Measurements from ENCODE around the gene SLC6A19. TPM values are rescaled to one million over a fixed set of nuclear protein-coding genes. Genes with fewer than 3 reads are reported as not detected.

Gene SLC6A19
- total and polyA plus RNA-seq, 2 of the 13 experiments (the other 11 are each of a cell fraction or from before 2014, with no cell fraction given) = 0.02 TPM; not detected in 1

- TF ChIP-seq THYN1 (CRISPR knock-in tag; IDR thresholded peaks at IDR 0.05; ENCODE audit: borderline replicate concordance, low read depth) (no peak), RBAK (CRISPR knock-in tag; IDR thresholded peaks at IDR 0.05) (peak; percentile 100), ZNF761 (CRISPR knock-in tag; conservative IDR thresholded peaks at IDR 0.05) (0 out of 2 replicates have a peak, but pooled peaks have one; percentile 33), ZNF605 (CRISPR knock-in tag; IDR thresholded peaks at IDR 0.05) (0 out of 2 replicates have a peak, but pooled peaks have one; percentile 8), GATAD2A (CRISPR knock-in tag; IDR thresholded peaks at IDR 0.05) (peak; percentile 76), CREM (IDR thresholded peaks at IDR 0.05) (0 out of 2 replicates have a peak, but pooled peaks have one; percentile 12), CREM (CRISPR knock-in tag; IDR thresholded peaks at IDR 0.05) (no peak), HOMEZ (CRISPR knock-in tag; IDR thresholded peaks at IDR 0.05; ENCODE audit: low read depth) (0 out of 2 replicates have a peak, but pooled peaks have one; percentile 14), KDM1A (CRISPR knock-in tag; IDR thresholded peaks at IDR 0.05) (peak; percentile 95), CBFB (CRISPR knock-in tag; IDR thresholded peaks at IDR 0.05) (no peak), TARDBP (CRISPR knock-in tag; IDR thresholded peaks at IDR 0.05) (peak; percentile 66; the same call in 1 of the 2 replicates), SP2 (CRISPR knock-in tag; IDR thresholded peaks at IDR 0.05) (no peak), THAP11 (CRISPR knock-in tag; IDR thresholded peaks at IDR 0.05) (peak; percentile 30; the same call in 1 of the 2 replicates), STAG1 (CRISPR knock-in tag; IDR thresholded peaks at IDR 0.05) (no peak), NR1H2 (CRISPR knock-in tag; IDR thresholded peaks at IDR 0.05; ENCODE audit: borderline replicate concordance, low read depth) (no peak), SOX6 (IDR thresholded peaks at IDR 0.05) (no peak), SOX6 (CRISPR knock-in tag; IDR thresholded peaks at IDR 0.05) (peak; percentile 98), MYNN (CRISPR knock-in tag; IDR thresholded peaks at IDR 0.05; ENCODE audit: low read depth) (no peak), MIER2 (CRISPR knock-in tag; IDR thresholded peaks at IDR 0.05) (peak; percentile 9; the same call in 1 of the 2 replicates), ZNF646 (CRISPR knock-in tag; IDR thresholded peaks at IDR 0.05) (no peak), TEAD3 (CRISPR knock-in tag; optimal IDR thresholded peaks at IDR 0.05; ENCODE audit: borderline replicate concordance) (peak; percentile 94)
- TF ChIP-seq, protein P1, sequence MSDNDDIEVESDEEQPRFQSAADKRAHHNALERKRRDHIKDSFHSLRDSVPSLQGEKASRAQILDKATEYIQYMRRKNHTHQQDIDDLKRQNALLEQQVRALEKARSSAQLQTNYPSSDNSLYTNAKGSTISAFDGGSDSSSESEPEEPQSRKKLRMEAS (IDR thresholded peaks at IDR 0.05) = peak; percentile 40; the same call in 1 of the 2 replicates
- TF ChIP-seq, protein P2, sequence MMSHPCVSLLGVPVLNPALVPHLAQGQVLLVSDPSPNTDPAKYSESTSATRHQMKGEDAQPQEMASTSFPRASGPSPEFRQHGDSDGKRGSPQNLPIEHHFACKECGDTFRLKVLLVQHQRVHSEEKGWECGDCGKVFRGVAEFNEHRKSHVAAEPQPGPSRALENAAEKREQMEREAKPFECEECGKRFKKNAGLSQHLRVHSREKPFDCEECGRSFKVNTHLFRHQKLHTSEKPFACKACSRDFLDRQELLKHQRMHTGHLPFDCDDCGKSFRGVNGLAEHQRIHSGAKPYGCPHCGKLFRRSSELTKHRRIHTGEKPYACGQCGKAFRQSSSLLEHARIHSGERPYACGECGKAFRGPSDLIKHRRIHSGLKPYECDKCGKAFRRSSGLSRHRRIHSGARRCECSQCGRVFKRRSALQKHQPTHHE (CRISPR knock-in tag; IDR thresholded peaks at IDR 0.05; ENCODE audit: borderline replicate concordance) = no peak
Observed at GRCh38 chr5:1161108-1161832, 40.1 kb upstream of the SLC6A19 start (continued).

All from HepG2 (cell line).